ENCODE measurements around the gene OXTR. TPM values are rescaled to one million over a fixed set of nuclear protein-coding genes. Genes with fewer than 3 reads are reported as not detected.

Gene OXTR
- total and polyA plus RNA-seq, 2 of the 4 experiments (the other 2 are of a cell fraction), result 42.8 to 56.1 TPM

DNA sequence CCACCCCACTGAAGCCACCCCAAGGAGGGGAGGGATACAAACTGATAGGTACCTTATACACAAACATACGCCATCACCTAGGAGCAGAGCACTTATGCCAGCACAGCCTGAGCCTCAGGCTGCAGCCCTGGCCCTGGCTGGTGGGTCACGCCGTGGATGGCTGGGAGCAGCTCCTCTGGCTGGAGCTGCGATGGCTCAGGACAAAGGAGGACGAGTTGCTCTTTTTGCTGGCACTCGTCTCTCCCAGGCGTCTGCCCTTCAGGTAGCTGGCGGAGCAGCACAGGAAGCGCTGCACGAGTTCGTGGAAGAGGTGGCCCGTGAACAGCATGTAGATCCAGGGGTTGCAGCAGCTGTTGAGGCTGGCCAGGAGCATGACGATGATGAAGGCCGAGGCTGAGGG is 16.6 kb downstream of the OXTR start:
- dilution Hi-C loops (cut with HindIII; ENCODE audit: low sequenced_read_pairs, unreplicated experiment) (no loop called here), in situ Hi-C loops (cut with MboI; ENCODE audit: low sequenced_read_pairs) (loop anchor here (25.0 kb wide), 1 partner anchor 309 kb away; no protein-coding TSS in a partner anchor), intact Hi-C loops (cut with micrococcal nuclease) (no loop called here)
- no peak overlapping the region for H2BK15ac ChIP-seq (ENCODE audit: low read depth, low read length)
- TF ChIP-seq SMC3 (IDR thresholded peaks at IDR 0.05; ENCODE audit: low read depth, low read length) (no peak), POLR2A (IDR thresholded peaks at IDR 0.05; ENCODE audit: low read depth, low read length) (no peak), MAFK (IDR thresholded peaks at IDR 0.05; ENCODE audit: low read depth, low read length) (no peak), RFX5 (IDR thresholded peaks at IDR 0.05; ENCODE audit: low read depth, low read length) (no peak), ELK1 (IDR thresholded peaks at IDR 0.05; ENCODE audit: borderline replicate concordance, low read depth, low read length) (no peak), MXI1 (IDR thresholded peaks at IDR 0.05; ENCODE audit: borderline replicate concordance, low read depth, low read length) (no peak), CHD1 (IDR thresholded peaks at IDR 0.05; ENCODE audit: low read depth, low read length) (no peak), NFE2L2 (IDR thresholded peaks at IDR 0.05; ENCODE audit: low read depth, low read length) (no peak), FOS (IDR thresholded peaks at IDR 0.05; ENCODE audit: low read depth, low read length) (no peak), RCOR1 (IDR thresholded peaks at IDR 0.05; ENCODE audit: insufficient replicate concordance, low read length) (no peak), CEBPB (IDR thresholded peaks at IDR 0.05; ENCODE audit: low read depth, low read length) (no peak), MAZ (IDR thresholded peaks at IDR 0.05; ENCODE audit: borderline replicate concordance, low read depth, low read length) (no peak)
- TF ChIP-seq, protein P1, sequence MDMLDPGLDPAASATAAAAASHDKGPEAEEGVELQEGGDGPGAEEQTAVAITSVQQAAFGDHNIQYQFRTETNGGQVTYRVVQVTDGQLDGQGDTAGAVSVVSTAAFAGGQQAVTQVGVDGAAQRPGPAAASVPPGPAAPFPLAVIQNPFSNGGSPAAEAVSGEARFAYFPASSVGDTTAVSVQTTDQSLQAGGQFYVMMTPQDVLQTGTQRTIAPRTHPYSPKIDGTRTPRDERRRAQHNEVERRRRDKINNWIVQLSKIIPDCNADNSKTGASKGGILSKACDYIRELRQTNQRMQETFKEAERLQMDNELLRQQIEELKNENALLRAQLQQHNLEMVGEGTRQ (IDR thresholded peaks at IDR 0.05; ENCODE audit: low read depth, low read length), result no peak
- H3K9ac ChIP-seq (ENCODE audit: low read depth, low read length), result no peak overlapping the region
- no peak overlapping the region for H2AK9ac ChIP-seq (replicated peaks; ENCODE audit: low read depth, low read length, poor library complexity)
- H3K4ac ChIP-seq (ENCODE audit: low read depth, low read length), result no peak overlapping the region
- no peak overlapping the region for H2AFZ ChIP-seq (replicated peaks; ENCODE audit: low read length, poor library complexity)
- no peaks in the 10 kb centered on the region; a peak in 1 of 4 replicates for H3K79me1 ChIP-seq (ENCODE audit: low read depth in 1 of 2, low read length in 2 of 2)
- no peaks in the 10 kb centered on the region for H4K20me1 ChIP-seq (ENCODE audit: insufficient read depth, low read length)
- H3K56ac ChIP-seq (ENCODE audit: extremely low read depth, insufficient read depth, low read length), result no peak overlapping the region
- ChIA-PET POLR2A (ENCODE audit: unreplicated experiment) (no interaction called here), CTCF (interaction anchor here (1.2 kb wide), 1 partner anchor 17 kb away, joined by 5 read pairs; the partner anchor contains the start of gene OXTR)
- WGBS, 2 experiments (ENCODE audit: extremely low coverage in 2 of 2, insufficient read length in 1 of 2), result 91% methylated on average over 6 of the region's 14 CpGs; no CpG with 5 or more reads in 1 of the 2 experiments
- no peak overlapping the region for H3K14ac ChIP-seq (replicated peaks; ENCODE audit: low read depth, low read length)
- no TSS peak for BruUV-seq (replicated peaks)
- no peak overlapping the region for H3K18ac ChIP-seq (ENCODE audit: low read depth, low read length)
- H2BK20ac ChIP-seq (ENCODE audit: low read depth, low read length), result no peak overlapping the region
- H4K5ac ChIP-seq (ENCODE audit: low read depth, low read length), result no peak overlapping the region
- ATAC-seq (ENCODE audit: low read depth), result no peak
- H3K4me3 ChIP-seq (ENCODE audit: insufficient read depth, low read depth, low read length), result no peak overlapping the region
- no peak for DNase-seq
- H3K36me3 ChIP-seq (ENCODE audit: control insufficient read depth, insufficient read depth, low read length), result no peaks in the 10 kb centered on the region
- no peaks in the 10 kb centered on the region for H3K9me1 ChIP-seq (ENCODE audit: insufficient read depth, low read length)
- H3K27ac ChIP-seq (ENCODE audit: insufficient read depth, low read length), result no peak overlapping the region
- no peak overlapping the region for H3K23ac ChIP-seq (ENCODE audit: low read depth, low read length)
- no peaks in the 10 kb centered on the region for H3K4me1 ChIP-seq (ENCODE audit: control insufficient read depth, insufficient read depth, low read length)
- no peak overlapping the region for H4K8ac ChIP-seq (ENCODE audit: low read depth in 2 of 2, low read length in 2 of 2)
- H3K4me2 ChIP-seq (ENCODE audit: low read depth, low read length), result no peak overlapping the region
- no peaks in the 10 kb centered on the region for H3K9me3 ChIP-seq (ENCODE audit: control insufficient read depth, insufficient read depth, low read length)
- no peak overlapping the region for H4K91ac ChIP-seq (ENCODE audit: insufficient read depth, low read depth, low read length)
- no peak overlapping the region for H2AK5ac ChIP-seq (ENCODE audit: low read depth, low read length)
- H3K27me3 ChIP-seq (ENCODE audit: control insufficient read depth, insufficient read depth, low read length), result no peaks in the 10 kb centered on the region
- H2BK120ac ChIP-seq (ENCODE audit: low read depth, low read length), result no peak overlapping the region
- H2BK5ac ChIP-seq (ENCODE audit: low read depth, low read length, poor library complexity, severe bottlenecking), result no peak overlapping the region

Data from IMR-90 (cell line).